ENCODE data around the gene SIX4. TPM values are rescaled to one million over a fixed set of nuclear protein-coding genes. Genes with fewer than 3 reads are reported as not detected.

Gene SIX4
- total RNA-seq, 1 donor: 0.10 TPM

Other genes with a start within 250 kb of the SIX4 start
- gene C14orf39, start 238.3 kb downstream of the SIX4 start, total RNA-seq: not detected
- gene SIX6, start 215.2 kb downstream of the SIX4 start, total RNA-seq: not detected
- gene SIX1, start 74.9 kb downstream of the SIX4 start, total RNA-seq: not detected
- 23.2 TPM for gene MNAT1, start 10.4 kb upstream of the SIX4 start, total RNA-seq